NCI-H146 (cell line): Measurements from ENCODE around the gene MT1F.

Source experiments
- DNase-seq: peaks from one replicate; lab custom pipeline; 2025; lab: John Stamatoyannopoulos, UW

Gene MT1F

GRCh38 chr16:56700195-56700594 is 42.4 kb downstream of the MT1F start:
- DNase-seq = no peak

GRCh38 chr16:56700631-56701030 is 42.9 kb downstream of the MT1F start:
- DNase-seq = no peak

- DNase-seq = no peak
These were observed 43.8 kb downstream of the MT1F start for GRCh38 chr16:56701534-56701933.

GRCh38 chr16:56702836-56703235 is 45.1 kb downstream of the MT1F start:
- no peak for DNase-seq
